NK-92 (cell line): ENCODE measurements around the gene TRPM6.
"Not testable (repeated sequence)": the region's sequence is repeated elsewhere in the genome, so short reads cannot be mapped to it uniquely, and the experiment has no call there.

ENCODE experiments used
- DNase-seq: peaks from one replicate; lab custom pipeline; 2025; ENCODE audit not compliant: unreplicated experiment; lab: John Stamatoyannopoulos, UW

The TRPM6 gene

GRCh38 chr9:74887041-74887980 lies at the start of gene TRPM6:
TRPM6 (minus strand) TSS chr9:74887921; CDS start chr9:74887856, 65 bp downstream.
- DNase-seq, result no peak

GRCh38 chr9:74935008-74935407 lies 47.3 kb upstream of the TRPM6 start:
- DNase-seq, result no peak

GRCh38 chr9:74921737-74922136 lies 34.0 kb upstream of the TRPM6 start:
- no peak for DNase-seq

GRCh38 chr9:74920944-74921626 lies 33.4 kb upstream of the TRPM6 start:
- DNase-seq, result no peak

- no peak for DNase-seq
These were observed 22.3 kb upstream of the TRPM6 start for GRCh38 chr9:74910036-74910435.

GRCh38 chr9:74908665-74909064 lies 20.9 kb upstream of the TRPM6 start:
- DNase-seq, result no peak

GRCh38 chr9:74907085-74907484 lies 19.4 kb upstream of the TRPM6 start:
- DNase-seq, result no peak

GRCh38 chr9:74901001-74901400 lies 13.3 kb upstream of the TRPM6 start:
- DNase-seq, result no peak

- not testable (repeated sequence) for DNase-seq
These were observed 728 bp upstream of the TRPM6 start for GRCh38 chr9:74888449-74888848.

- DNase-seq, result no peak
These were observed 255 bp upstream of the TRPM6 start for GRCh38 chr9:74887981-74888370.

GRCh38 chr9:74876382-74876949 lies 11.3 kb downstream of the TRPM6 start:
- no peak for DNase-seq

- DNase-seq, result no peak
These were observed 12.1 kb downstream of the TRPM6 start for GRCh38 chr9:74875656-74876055.

GRCh38 chr9:74874220-74874619 lies 13.5 kb downstream of the TRPM6 start:
- no peak for DNase-seq

GRCh38 chr9:74872619-74873233 lies 15.0 kb downstream of the TRPM6 start:
- DNase-seq, result no peak

GRCh38 chr9:74867483-74867882 lies 20.2 kb downstream of the TRPM6 start:
- no peak for DNase-seq

- no peak for DNase-seq
These were observed 22.5 kb downstream of the TRPM6 start for GRCh38 chr9:74865177-74865576.

GRCh38 chr9:74861773-74862474 lies 25.8 kb downstream of the TRPM6 start:
- no peak for DNase-seq

GRCh38 chr9:74861071-74861470 lies 26.6 kb downstream of the TRPM6 start:
- no peak for DNase-seq

GRCh38 chr9:74860247-74860646 lies 27.5 kb downstream of the TRPM6 start:
- not testable (repeated sequence) for DNase-seq

- DNase-seq, result no peak
These were observed 27.9 kb downstream of the TRPM6 start for GRCh38 chr9:74859786-74860185.
